Astrocyte of the spinal cord (primary cell): ENCODE measurements around the gene CUTA.
A peak's percentile ranks its signal among the peaks of the same experiment; 100 is the strongest.

Experiments
- DNase-seq: peaks from one replicate; pipeline ENCODE4 v3.0.0; 2011; ENCODE audit warnings: low read depth, low spot score
- H3K4me3 ChIP-seq: 2 replicates; pipeline ENCODE4 v1.5.1; 2011; ENCODE audit warnings: low read depth, mild to moderate bottlenecking, low read length, moderate library complexity
- CTCF ChIP-seq: IDR thresholded peaks from 2 replicates; pipeline ENCODE4 v1.5.1; 2012; ENCODE audit warnings: low read depth, mild to moderate bottlenecking, low read length, inconsistent platforms
- in situ Hi-C: cut with HindIII; loops from 2 replicates; pipeline ENCODE4 v1.10.0; 2017; ENCODE audit warnings: low sequenced_read_pairs

The CUTA gene

DNA sequence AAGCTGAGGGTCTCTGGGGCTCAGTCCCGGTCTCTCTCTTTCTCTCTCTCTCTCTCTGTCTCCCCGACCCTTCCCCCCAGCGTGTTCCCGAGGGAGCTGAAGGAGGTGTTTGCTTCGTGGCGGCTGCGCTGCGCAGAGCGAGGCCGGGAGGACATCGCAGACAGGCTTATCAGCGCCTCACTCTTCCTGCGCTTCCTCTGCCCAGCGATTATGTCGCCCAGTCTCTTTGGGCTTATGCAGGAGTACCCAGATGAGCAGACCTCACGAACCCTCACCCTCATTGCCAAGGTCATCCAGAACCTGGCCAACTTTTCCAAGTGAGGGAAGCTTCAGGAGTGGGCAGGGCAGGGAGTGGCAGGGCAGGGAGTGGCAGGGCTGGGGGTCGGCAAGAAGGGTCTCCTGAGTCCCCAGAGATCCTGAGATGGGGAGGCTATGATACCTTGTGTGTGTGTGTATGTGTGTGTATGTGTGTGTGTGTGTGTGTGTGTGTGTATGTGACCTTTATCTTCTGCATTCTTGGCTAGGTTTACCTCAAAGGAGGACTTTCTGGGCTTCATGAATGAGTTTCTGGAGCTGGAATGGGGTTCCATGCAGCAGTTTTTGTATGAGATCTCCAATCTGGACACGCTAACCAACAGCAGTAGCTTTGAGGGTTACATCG is 22.9 kb upstream of the CUTA start:
- no peak for TF ChIP-seq CTCF
- H3K4me3 ChIP-seq = no peak overlapping the region
- DNase-seq = no peak
- in situ Hi-C loops = no loop called here

DNA sequence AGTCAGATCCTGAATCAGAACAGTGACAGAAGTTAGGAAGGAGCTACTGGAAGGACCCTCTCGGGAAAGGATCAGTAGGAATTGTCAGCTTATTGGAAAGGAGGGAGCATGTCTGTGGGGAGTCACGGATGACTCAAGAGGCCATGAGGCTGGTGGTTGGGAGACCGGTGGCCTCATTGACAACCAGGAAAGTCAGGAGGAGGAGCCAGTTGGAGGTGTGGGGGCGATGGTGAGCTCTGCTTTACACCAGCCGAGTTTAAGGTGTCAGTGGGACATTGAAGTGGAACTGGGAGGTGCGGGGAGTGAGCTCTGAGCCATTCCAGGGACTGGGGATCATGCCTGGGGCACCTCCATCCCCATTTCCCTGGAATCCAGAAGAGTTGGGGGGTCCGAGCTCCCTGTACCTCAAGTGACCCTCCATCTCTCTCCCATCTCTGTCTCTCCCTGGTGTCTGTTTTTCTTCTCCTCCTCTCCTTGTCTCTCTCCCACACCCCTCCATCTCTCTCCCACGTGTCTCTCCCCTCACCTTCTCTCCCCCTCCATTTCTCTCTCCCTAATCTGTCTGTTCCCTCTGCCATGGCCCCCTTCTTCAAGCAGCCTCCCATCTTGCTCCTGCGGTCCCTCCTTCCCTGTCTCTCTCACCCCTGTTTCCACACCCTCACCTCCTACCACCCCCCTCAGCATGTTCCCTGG is 22.2 kb upstream of the CUTA start:
- H3K4me3 ChIP-seq = no peak overlapping the region
- TF ChIP-seq CTCF = no peak
- in situ Hi-C loops = no loop called here
- DNase-seq = no peak

- in situ Hi-C loops = no loop called here
- TF ChIP-seq CTCF = no peak
- DNase-seq = no peak
- no peak overlapping the region for H3K4me3 ChIP-seq
Observed at GRCh38 chr6:33438978-33439594, 21.2 kb upstream of the CUTA start.

- TF ChIP-seq CTCF = no peak
- DNase-seq = no peak
- in situ Hi-C loops = no loop called here
- no peak overlapping the region for H3K4me3 ChIP-seq
Observed at GRCh38 chr6:33437666-33438065, 19.8 kb upstream of the CUTA start.

DNA sequence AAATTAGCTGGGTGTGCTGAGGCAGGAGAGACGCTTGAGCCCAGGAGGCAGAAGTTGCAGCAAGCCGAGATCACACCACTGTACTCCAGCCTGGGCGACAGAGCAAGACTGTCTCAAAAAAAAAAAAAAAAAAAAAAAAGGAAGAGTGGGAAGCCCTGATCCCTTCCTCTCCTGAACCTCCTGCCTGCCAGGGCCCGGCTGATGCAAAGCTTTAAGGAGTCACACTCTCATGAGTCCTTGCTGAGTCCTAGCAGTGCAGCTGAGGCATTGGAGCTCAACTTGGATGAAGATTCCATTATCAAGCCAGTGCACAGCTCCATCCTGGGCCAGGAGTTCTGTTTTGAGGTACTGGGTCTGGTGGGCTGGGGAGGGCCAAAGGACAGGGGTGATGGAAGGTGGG is 17.1 kb upstream of the CUTA start:
- in situ Hi-C loops = no loop called here
- DNase-seq = no peak
- H3K4me3 ChIP-seq = no peak overlapping the region
- TF ChIP-seq CTCF = no peak

DNA sequence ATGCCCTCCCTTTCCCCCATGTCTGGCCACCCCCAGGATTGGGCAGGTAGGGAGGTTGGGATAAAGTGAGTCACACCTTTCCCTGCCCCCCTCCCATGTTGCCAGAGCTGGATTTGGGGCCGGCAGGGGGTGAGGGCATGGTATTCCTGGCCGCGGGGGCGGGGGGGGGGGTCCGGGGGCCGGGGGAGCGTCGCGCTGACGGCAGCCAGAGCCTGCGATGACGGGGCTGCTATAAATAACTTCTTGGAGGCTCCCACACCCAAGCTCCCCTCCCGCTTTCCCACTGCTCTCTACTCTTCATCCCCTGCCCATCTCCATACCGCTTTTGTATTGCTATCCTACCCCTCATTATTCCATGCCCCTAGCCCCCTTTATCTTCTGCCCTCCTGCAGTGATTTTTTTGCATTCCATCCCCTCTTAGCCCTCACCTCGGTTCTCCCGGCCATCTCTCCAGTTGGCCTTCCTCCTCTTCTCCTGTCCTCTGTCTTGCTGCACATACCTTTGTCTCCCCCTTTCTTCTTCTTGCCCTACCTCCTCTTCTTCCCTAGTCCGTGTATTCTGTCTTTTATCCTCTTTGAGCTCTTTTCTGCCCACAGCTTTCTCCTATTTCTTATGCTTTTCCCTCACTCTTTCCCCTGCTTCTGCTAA is 15.8 kb upstream of the CUTA start:
- H3K4me3 ChIP-seq = no peak overlapping the region
- in situ Hi-C loops = no loop called here
- no peak for TF ChIP-seq CTCF
- DNase-seq = peak; percentile 43
